Measurements from ENCODE around the gene VPS37B. TPM values are rescaled to one million over a fixed set of nuclear protein-coding genes. Genes with fewer than 3 reads are reported as not detected.

Gene VPS37B
- total RNA-seq, 6 experiments from 2014 or later, result 26.4 to 33.1 (median 28.1) TPM

GRCh38 chr12:122939125-122939524 lies 43.2 kb upstream of the VPS37B start:
- Mint-ChIP-seq H3K36me3 (ENCODE audit: low read depth) (peaks cover 13% of the 10 kb centered on the region), H3K27ac (no peak overlapping the region), H3K27me3 (ENCODE audit: insufficient read depth) (peaks cover 1% of the 10 kb centered on the region; the same call in 1 of the 2 replicates), H3K9me3 (no peaks in the 10 kb centered on the region), H3K4me3 (no peak overlapping the region), H3K4me1 (ENCODE audit: low read depth) (peaks cover 27% of the 10 kb centered on the region)
- DNase-seq, result no peak
- TF ChIP-seq CTCF (IDR thresholded peaks at IDR 0.05), result no peak

GRCh38 chr12:122937622-122938091 lies 41.7 kb upstream of the VPS37B start:
- H3K27ac Mint-ChIP-seq, result no peak overlapping the region

GRCh38 chr12:122935318-122935717 lies 39.4 kb upstream of the VPS37B start:
- Mint-ChIP-seq H3K4me3 (no peak overlapping the region), H3K27ac (no peak overlapping the region), H3K4me1 (ENCODE audit: low read depth) (no peaks in the 10 kb centered on the region), H3K36me3 (ENCODE audit: low read depth) (peaks cover 13% of the 10 kb centered on the region), H3K27me3 (ENCODE audit: insufficient read depth) (peaks cover 1% of the 10 kb centered on the region; the same call in 1 of the 2 replicates), H3K9me3 (no peaks in the 10 kb centered on the region)
- DNase-seq, result no peak
- TF ChIP-seq CTCF (IDR thresholded peaks at IDR 0.05), result no peak

More at GRCh38 chr12:122937622-122938091, 41.7 kb upstream of the VPS37B start:
- Mint-ChIP-seq H3K36me3 (ENCODE audit: low read depth) (peaks cover 13% of the 10 kb centered on the region), H3K27me3 (ENCODE audit: insufficient read depth) (peaks cover 1% of the 10 kb centered on the region; the same call in 1 of the 2 replicates), H3K9me3 (no peaks in the 10 kb centered on the region), H3K4me1 (ENCODE audit: low read depth) (peaks cover 12% of the 10 kb centered on the region), H3K4me3 (no peak overlapping the region)
- no peak for DNase-seq
- no peak for TF ChIP-seq CTCF (IDR thresholded peaks at IDR 0.05)

GRCh38 chr12:122934722-122935121 lies 38.8 kb upstream of the VPS37B start:
- Mint-ChIP-seq H3K4me1 (ENCODE audit: low read depth) (no peaks in the 10 kb centered on the region), H3K27me3 (ENCODE audit: insufficient read depth) (peaks cover 1% of the 10 kb centered on the region; the same call in 1 of the 2 replicates), H3K9me3 (no peaks in the 10 kb centered on the region), H3K4me3 (no peak overlapping the region), H3K36me3 (ENCODE audit: low read depth) (peaks cover 13% of the 10 kb centered on the region), H3K27ac (no peak overlapping the region)
- no peak for TF ChIP-seq CTCF (IDR thresholded peaks at IDR 0.05)
- no peak for DNase-seq

GRCh38 chr12:122932207-122932606 lies 36.3 kb upstream of the VPS37B start:
- Mint-ChIP-seq H3K9me3 (no peaks in the 10 kb centered on the region), H3K27ac (no peak overlapping the region), H3K4me3 (no peak overlapping the region), H3K27me3 (ENCODE audit: insufficient read depth) (no peaks in the 10 kb centered on the region), H3K4me1 (ENCODE audit: low read depth) (no peaks in the 10 kb centered on the region), H3K36me3 (ENCODE audit: low read depth) (no peaks in the 10 kb centered on the region)
- TF ChIP-seq CTCF (IDR thresholded peaks at IDR 0.05), result no peak
- no peak for DNase-seq

GRCh38 chr12:122929812-122930211 lies 33.9 kb upstream of the VPS37B start:
- Mint-ChIP-seq H3K4me1 (ENCODE audit: low read depth) (no peaks in the 10 kb centered on the region), H3K4me3 (no peak overlapping the region), H3K36me3 (ENCODE audit: low read depth) (no peaks in the 10 kb centered on the region), H3K27ac (no peak overlapping the region), H3K27me3 (ENCODE audit: insufficient read depth) (no peaks in the 10 kb centered on the region), H3K9me3 (no peaks in the 10 kb centered on the region)
- TF ChIP-seq CTCF (IDR thresholded peaks at IDR 0.05), result no peak
- DNase-seq, result no peak
